ENCODE measurements around the gene NME4. TPM values are rescaled to one million over a fixed set of nuclear protein-coding genes. Genes with fewer than 3 reads are reported as not detected.
"Not testable (repeated sequence)": the region's sequence is repeated elsewhere in the genome, so short reads cannot be mapped to it uniquely, and the experiment has no call there.

The NME4 gene
- total RNA-seq, 4 donors from 2014 or later: 114 to 158 (median 124) TPM

DNA sequence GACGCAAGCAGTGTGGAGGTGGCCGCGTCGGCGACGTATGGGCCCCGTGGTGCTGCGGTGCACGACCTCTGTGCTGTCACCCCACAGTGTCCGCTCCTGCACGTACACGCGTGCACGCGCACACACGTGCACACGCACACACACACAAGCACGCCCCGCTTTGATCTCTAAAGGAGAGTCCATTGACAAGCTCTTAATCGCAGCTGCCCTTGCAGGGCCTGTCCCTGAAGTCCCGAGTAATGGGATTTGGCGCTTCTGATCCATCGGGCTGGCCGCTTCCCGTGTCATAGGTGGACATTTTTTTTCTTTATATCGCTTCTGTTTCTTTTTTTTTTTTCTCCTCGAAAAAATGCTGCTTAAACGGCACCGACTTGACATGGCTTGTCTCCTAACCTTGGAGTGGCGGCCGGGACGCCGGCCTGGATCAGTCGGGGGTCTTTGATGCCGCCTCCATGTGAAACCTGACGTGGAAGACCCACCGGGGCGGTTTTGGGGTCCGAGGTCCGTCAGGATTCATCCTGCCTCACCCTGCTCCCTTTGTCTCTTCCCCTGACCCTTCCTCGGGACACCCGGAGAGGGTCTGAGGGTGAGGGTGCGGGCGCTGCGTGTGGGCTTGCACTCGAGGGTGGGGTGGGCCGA is 36.2 kb upstream of the NME4 start:
- Histone ChIP-seq H3K9me3 (no peaks in the 10 kb centered on the region), H3K4me3 (no peak overlapping the region), H3K36me3 (no peaks in the 10 kb centered on the region), H3K27ac (replicated peaks in 1 of 4) (no peak overlapping the region), H3K4me1 (peaks cover 0 to 9% (median 4%) of the 10 kb centered on the region in 4 donors), H3K27me3 (peaks cover 0 to 38% (median 0%) of the 10 kb centered on the region in 4 donors)
- 90% methylated on average over 42 of the region's 47 CpGs for WGBS
- TF ChIP-seq EP300 (IDR thresholded peaks at IDR 0.05) (no peak), POLR2AphosphoS5 (IDR thresholded peaks at IDR 0.05) (no peak), CTCF (IDR thresholded peaks at IDR 0.05) (no peak), POLR2A (IDR thresholded peaks at IDR 0.05; ENCODE audit: low read depth) (no peak)
- intact Hi-C loops (cut with DNase I): loop anchor here (5.0 kb wide), 1 partner anchor 244 kb away; no protein-coding TSS in a partner anchor
- DNase-seq (ENCODE audit: extremely low spot score): no peak

GRCh38 chr16:361341-361871 is 35.6 kb upstream of the NME4 start:
- Histone ChIP-seq H3K4me1 (peaks cover 0 to 9% (median 4%) of the 10 kb centered on the region in 4 donors), H3K27me3 (peaks cover 0 to 38% (median 0%) of the 10 kb centered on the region in 4 donors), H3K27ac (replicated peaks in 1 of 4) (no peak overlapping the region), H3K36me3 (peaks cover 0 to 3% (median 2%) of the 10 kb centered on the region in 4 donors), H3K9me3 (no peaks in the 10 kb centered on the region), H3K4me3 (no peak overlapping the region)
- WGBS: 81% methylated on average over 24 of the region's 30 CpGs
- TF ChIP-seq CTCF (IDR thresholded peaks at IDR 0.05) (no peak), POLR2A (IDR thresholded peaks at IDR 0.05; ENCODE audit: low read depth) (no peak), EP300 (IDR thresholded peaks at IDR 0.05) (no peak), POLR2AphosphoS5 (IDR thresholded peaks at IDR 0.05) (no peak)
- no peak for DNase-seq (ENCODE audit: extremely low spot score)
- intact Hi-C loops (cut with DNase I): loop anchor here (5.0 kb wide), 1 partner anchor 244 kb away; no protein-coding TSS in a partner anchor

DNA sequence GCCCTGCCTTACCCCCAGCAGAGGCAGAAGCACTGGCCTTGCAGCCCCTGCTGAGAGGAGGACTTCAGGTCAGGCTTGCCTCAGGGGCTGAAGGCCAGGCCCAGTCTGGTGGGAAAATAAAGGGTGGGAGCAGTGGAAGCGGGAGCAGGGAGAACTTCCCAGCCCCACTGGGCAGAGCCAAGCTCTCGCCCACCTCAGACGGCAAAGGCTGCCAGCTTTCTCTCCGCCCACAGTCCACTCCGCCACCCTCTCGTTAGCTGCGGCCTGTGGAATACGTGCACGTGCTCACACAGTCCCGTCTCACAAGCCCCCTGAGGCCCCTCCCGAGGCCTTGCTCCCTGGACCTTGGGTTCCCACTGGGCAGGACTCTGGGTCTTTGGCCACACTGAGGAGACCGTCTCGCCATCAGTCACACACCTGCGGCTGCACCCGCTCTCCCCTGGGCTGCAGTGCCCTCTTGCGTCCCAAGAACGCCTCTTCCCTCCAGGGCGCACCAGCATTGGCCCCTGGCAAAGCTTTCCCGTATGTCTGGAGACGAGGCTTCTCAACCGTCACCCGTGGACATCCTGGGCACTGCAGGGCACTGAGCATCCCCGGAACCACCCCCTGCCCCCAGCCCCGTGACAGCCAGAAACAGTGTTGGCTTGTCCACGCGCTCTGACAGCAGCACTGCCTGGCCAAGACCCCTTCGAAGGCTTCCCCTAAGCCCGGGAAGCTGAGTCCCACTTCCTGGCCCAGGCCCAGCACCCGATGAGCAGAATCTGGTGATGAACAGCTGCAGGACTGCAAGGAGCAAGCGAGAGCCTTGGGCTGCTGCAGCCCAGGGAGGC is 34.9 kb upstream of the NME4 start:
- Histone ChIP-seq H3K9me3 (no peaks in the 10 kb centered on the region), H3K4me3 (no peak overlapping the region), H3K27me3 (peaks cover 0 to 38% (median 0%) of the 10 kb centered on the region in 4 donors), H3K27ac (replicated peaks in 1 of 4) (no peak overlapping the region), H3K4me1 (peaks cover 0 to 9% (median 4%) of the 10 kb centered on the region in 4 donors), H3K36me3 (peaks cover 6 to 10% (median 9%) of the 10 kb centered on the region in 4 donors)
- intact Hi-C loops (cut with DNase I): loop anchor here (5.0 kb wide), 1 partner anchor 245 kb away; no protein-coding TSS in a partner anchor
- no peak for DNase-seq (ENCODE audit: extremely low spot score)
- no peak for TF ChIP-seq EP300 (IDR thresholded peaks at IDR 0.05)
- TF ChIP-seq POLR2AphosphoS5 (IDR thresholded peaks at IDR 0.05): peak in 1 of 2 donors; percentile 35
- TF ChIP-seq POLR2A (IDR thresholded peaks at IDR 0.05; ENCODE audit: low read depth): no peak
- TF ChIP-seq CTCF (IDR thresholded peaks at IDR 0.05): peak; percentile 52 to 77 (median 68)
- WGBS: 40% methylated on average over 15 of the region's 30 CpGs

GRCh38 chr16:362702-362999 is 34.3 kb upstream of the NME4 start:
- not testable (repeated sequence) for H3K4me3 ChIP-seq; H3K4me1 ChIP-seq; DNase-seq (ENCODE audit: extremely low spot score); H3K27ac ChIP-seq (replicated peaks in 1 of 4); H3K9me3 ChIP-seq
- WGBS: 79% methylated on average over 3 of the region's 24 CpGs
- H3K27me3 ChIP-seq: peaks cover 0 to 38% (median 0%) of the 10 kb centered on the region in 4 donors
- intact Hi-C loops (cut with DNase I): loop anchor here (5.0 kb wide), 1 partner anchor 245 kb away; no protein-coding TSS in a partner anchor
- peaks cover 11 to 15% (median 14%) of the 10 kb centered on the region in 4 donors for H3K36me3 ChIP-seq

Measured in esophagus muscularis mucosa (tissue), 4 donors.